B cell (primary cell): ENCODE results near the gene ANKFN1.

Experiments used
- CTCF ChIP-seq: fragments of 200-600 bp; IDR thresholded peaks from one replicate; pipeline ENCODE4 v1.8.0; 2022; ENCODE audit warnings: antibody characterized with exemption, mild to moderate bottlenecking
- EZH2 ChIP-seq: IDR thresholded peaks from 2 replicates; pipeline ENCODE4 v1.6.1; 2012; ENCODE audit warnings: borderline replicate concordance, low read depth, mild to moderate bottlenecking, moderate library complexity, low read length; ENCODE audit not compliant: insufficient read depth, poor library complexity, severe bottlenecking

GRCh38 chr17:56113486-56113885 lies 39.8 kb upstream of the ANKFN1 start:
- TF ChIP-seq CTCF (no peak), EZH2 (no peak)
